ENCODE data around the gene HOMER3.

- no peak for TF ChIP-seq SALL2 (tag by site-specific recombination; IDR thresholded peaks at IDR 0.05; ENCODE audit: borderline replicate concordance)
- TF ChIP-seq ZSCAN18 (tag by site-specific recombination; IDR thresholded peaks at IDR 0.05): no peak
- TF ChIP-seq ZNF138 (tag by site-specific recombination; IDR thresholded peaks at IDR 0.05; ENCODE audit: borderline replicate concordance): no peak
- TF ChIP-seq CTCF (tag by site-specific recombination; IDR thresholded peaks at IDR 0.05): no peak
Observed at GRCh38 chr19:18913466-18913865, 27.6 kb downstream of the HOMER3 start.

Data from HEK293 (cell line).